HG03280 (cell line): Measurements from ENCODE around the gene RSU1.

Source experiments
- ATAC-seq: cut with Tn5 transposase; IDR thresholded peaks from one replicate; pipeline ENCODE4 v1.9.1; 2021; ENCODE audit warnings: mild to moderate bottlenecking, moderate library complexity; ENCODE audit not compliant: unreplicated experiment

RSU1 gene

GRCh38 chr10:16685551-16685950 lies 131.7 kb downstream of the RSU1 start:
- no peak for ATAC-seq

GRCh38 chr10:16681521-16681920 lies 135.7 kb downstream of the RSU1 start:
- no peak for ATAC-seq

GRCh38 chr10:16679511-16679910 lies 137.7 kb downstream of the RSU1 start:
- ATAC-seq, result no peak

GRCh38 chr10:16675334-16675733 lies 141.9 kb downstream of the RSU1 start:
- ATAC-seq, result no peak

- ATAC-seq, result no peak
Measured at GRCh38 chr10:16674147-16674703, 143.0 kb downstream of the RSU1 start.

- no peak for ATAC-seq
Measured at GRCh38 chr10:16673443-16673842, 143.8 kb downstream of the RSU1 start.

- ATAC-seq, result no peak
Measured at GRCh38 chr10:16663444-16663843, 153.8 kb downstream of the RSU1 start.

GRCh38 chr10:16662923-16663322 lies 154.3 kb downstream of the RSU1 start:
- ATAC-seq, result no peak

GRCh38 chr10:16656895-16657294 lies 160.3 kb downstream of the RSU1 start:
- no peak for ATAC-seq

- no peak for ATAC-seq
Measured at GRCh38 chr10:16653224-16653623, 164.0 kb downstream of the RSU1 start.

GRCh38 chr10:16652154-16652553 lies 165.1 kb downstream of the RSU1 start:
- no peak for ATAC-seq

GRCh38 chr10:16649757-16650156 lies 167.5 kb downstream of the RSU1 start:
- ATAC-seq, result no peak

- no peak for ATAC-seq
Measured at GRCh38 chr10:16648366-16648765, 168.9 kb downstream of the RSU1 start.

GRCh38 chr10:16646181-16647059 lies 170.8 kb downstream of the RSU1 start:
- ATAC-seq, result no peak

- ATAC-seq, result no peak
Measured at GRCh38 chr10:16644146-16644545, 173.1 kb downstream of the RSU1 start.

- ATAC-seq, result no peak
Measured at GRCh38 chr10:16643502-16643901, 173.7 kb downstream of the RSU1 start.

GRCh38 chr10:16640153-16640552 lies 177.1 kb downstream of the RSU1 start:
- no peak for ATAC-seq

- ATAC-seq, result no peak
Measured at GRCh38 chr10:16639471-16639870, 177.8 kb downstream of the RSU1 start.

- ATAC-seq, result no peak
Measured at GRCh38 chr10:16632996-16633395, 184.2 kb downstream of the RSU1 start.

GRCh38 chr10:16626697-16627096 lies 190.5 kb downstream of the RSU1 start:
- no peak for ATAC-seq

- no peak for ATAC-seq
Measured at GRCh38 chr10:16612981-16613355, 204.3 kb downstream of the RSU1 start.

GRCh38 chr10:16612115-16612980 lies 204.9 kb downstream of the RSU1 start:
- no peak for ATAC-seq
